Measurements from ENCODE around the gene DST.

The DST gene

GRCh38 chr6:56535626-56536025 is 107.1 kb downstream of the DST start:
- no peak for DNase-seq

- DNase-seq, result no peak
Observed at GRCh38 chr6:56534680-56535419, 107.8 kb downstream of the DST start.

- DNase-seq, result no peak
Observed at GRCh38 chr6:56532766-56533551, 109.7 kb downstream of the DST start.

GRCh38 chr6:56531839-56532595 is 110.7 kb downstream of the DST start:
- DNase-seq, result no peak

GRCh38 chr6:56529594-56530191 is 113.0 kb downstream of the DST start:
- DNase-seq, result no peak

GRCh38 chr6:56528412-56528841 is 114.3 kb downstream of the DST start:
- DNase-seq, result no peak

GRCh38 chr6:56527934-56528333 is 114.8 kb downstream of the DST start:
- DNase-seq, result no peak

- no peak for DNase-seq
Observed at GRCh38 chr6:56526860-56527544, 115.7 kb downstream of the DST start.

- DNase-seq, result no peak
Observed at GRCh38 chr6:56525974-56526789, 116.5 kb downstream of the DST start.

- DNase-seq, result no peak
Observed at GRCh38 chr6:56524891-56525703, 117.6 kb downstream of the DST start.

- DNase-seq, result no peak
Observed at GRCh38 chr6:56522495-56523270, 120.0 kb downstream of the DST start.

- DNase-seq, result no peak
Observed at GRCh38 chr6:56521976-56522375, 120.7 kb downstream of the DST start.

- DNase-seq, result no peak
Observed at GRCh38 chr6:56521454-56521853, 121.2 kb downstream of the DST start.

GRCh38 chr6:56520218-56520617 is 122.5 kb downstream of the DST start:
- DNase-seq, result no peak

GRCh38 chr6:56518995-56519767 is 123.5 kb downstream of the DST start:
- no peak for DNase-seq

- DNase-seq, result no peak
Observed at GRCh38 chr6:56517155-56517745, 125.4 kb downstream of the DST start.

GRCh38 chr6:56516003-56516402 is 126.7 kb downstream of the DST start:
- no peak for DNase-seq

- DNase-seq, result no peak
Observed at GRCh38 chr6:56515081-56515905, 127.4 kb downstream of the DST start.

Measured in NCI-H2029 (cell line).